ENCODE data around the gene GATA3.

Gene GATA3

DNA sequence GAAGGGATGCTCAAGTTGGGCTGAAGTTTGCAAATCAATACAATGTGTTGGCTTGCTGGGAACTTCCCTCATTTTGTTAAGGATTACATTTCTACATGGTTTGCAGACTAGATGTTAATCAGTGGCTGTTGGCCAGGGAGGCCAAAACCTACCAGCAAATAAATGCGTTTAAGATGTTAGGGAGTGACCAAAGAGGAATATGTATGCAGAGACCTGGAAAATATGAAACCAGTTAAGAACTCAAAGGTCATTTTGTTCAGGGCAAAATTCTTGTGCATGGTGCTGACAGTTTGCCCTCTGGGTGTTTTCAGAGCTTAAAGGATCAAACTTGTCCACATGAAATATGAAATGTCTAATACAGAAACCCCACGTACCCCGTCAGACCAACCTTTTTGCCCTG lies 30.3 kb downstream of the GATA3 start:
- TF ChIP-seq, protein P1, sequence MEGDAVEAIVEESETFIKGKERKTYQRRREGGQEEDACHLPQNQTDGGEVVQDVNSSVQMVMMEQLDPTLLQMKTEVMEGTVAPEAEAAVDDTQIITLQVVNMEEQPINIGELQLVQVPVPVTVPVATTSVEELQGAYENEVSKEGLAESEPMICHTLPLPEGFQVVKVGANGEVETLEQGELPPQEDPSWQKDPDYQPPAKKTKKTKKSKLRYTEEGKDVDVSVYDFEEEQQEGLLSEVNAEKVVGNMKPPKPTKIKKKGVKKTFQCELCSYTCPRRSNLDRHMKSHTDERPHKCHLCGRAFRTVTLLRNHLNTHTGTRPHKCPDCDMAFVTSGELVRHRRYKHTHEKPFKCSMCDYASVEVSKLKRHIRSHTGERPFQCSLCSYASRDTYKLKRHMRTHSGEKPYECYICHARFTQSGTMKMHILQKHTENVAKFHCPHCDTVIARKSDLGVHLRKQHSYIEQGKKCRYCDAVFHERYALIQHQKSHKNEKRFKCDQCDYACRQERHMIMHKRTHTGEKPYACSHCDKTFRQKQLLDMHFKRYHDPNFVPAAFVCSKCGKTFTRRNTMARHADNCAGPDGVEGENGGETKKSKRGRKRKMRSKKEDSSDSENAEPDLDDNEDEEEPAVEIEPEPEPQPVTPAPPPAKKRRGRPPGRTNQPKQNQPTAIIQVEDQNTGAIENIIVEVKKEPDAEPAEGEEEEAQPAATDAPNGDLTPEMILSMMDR (conservative IDR thresholded peaks at IDR 0.05; ENCODE audit: low read depth, low read length) = no peak
- DNase-seq (ENCODE audit: low read depth) = no peak
- no peak overlapping the region for H3K4me3 ChIP-seq (ENCODE audit: low read depth, low read length)

DNA sequence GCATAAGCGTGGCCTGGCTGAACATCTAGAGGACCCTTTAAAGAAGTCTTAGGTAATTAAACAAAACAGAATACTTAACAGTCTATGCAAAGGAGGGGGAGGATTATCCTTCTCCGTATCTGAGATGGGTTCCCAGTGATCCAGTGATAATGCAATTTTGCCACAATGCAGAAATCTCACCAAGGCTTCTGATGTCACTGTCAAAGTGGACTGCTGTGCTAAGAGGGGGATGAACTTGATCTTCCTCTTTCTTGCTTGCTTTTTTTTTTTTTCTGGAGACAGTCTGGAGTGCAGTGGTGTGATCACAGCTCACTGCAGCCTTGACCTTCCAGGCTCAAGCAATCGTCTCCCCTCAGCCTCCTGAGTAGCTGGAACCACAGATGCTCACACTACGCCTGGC lies 30.8 kb downstream of the GATA3 start:
- no peak for DNase-seq (ENCODE audit: low read depth)
- H3K4me3 ChIP-seq (ENCODE audit: low read depth, low read length) = no peak overlapping the region
- TF ChIP-seq, protein P1 (conservative IDR thresholded peaks at IDR 0.05; ENCODE audit: low read depth, low read length) = no peak

DNA sequence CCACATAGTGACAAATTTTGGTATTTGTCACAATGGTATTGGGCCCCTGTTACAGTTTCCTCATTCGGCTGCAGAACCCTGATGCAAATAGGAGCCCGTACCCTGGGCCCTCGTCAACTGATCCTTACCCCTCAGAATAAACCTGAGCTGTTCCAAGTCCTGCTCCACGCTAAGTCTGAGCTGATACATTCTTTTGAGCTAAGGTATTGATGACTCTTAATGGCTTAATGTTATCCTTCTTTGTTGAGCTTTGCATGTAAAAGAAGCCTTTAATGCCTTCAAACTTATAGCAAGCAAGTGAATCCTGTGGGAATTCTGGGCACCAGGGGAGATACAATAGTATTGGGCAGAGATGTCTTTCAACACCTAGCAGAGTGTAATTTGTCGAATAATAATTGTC lies 31.8 kb downstream of the GATA3 start:
- TF ChIP-seq, protein P1 (conservative IDR thresholded peaks at IDR 0.05; ENCODE audit: low read depth, low read length) = no peak
- no peak for DNase-seq (ENCODE audit: low read depth)
- H3K4me3 ChIP-seq (ENCODE audit: low read depth, low read length) = no peak overlapping the region

DNA sequence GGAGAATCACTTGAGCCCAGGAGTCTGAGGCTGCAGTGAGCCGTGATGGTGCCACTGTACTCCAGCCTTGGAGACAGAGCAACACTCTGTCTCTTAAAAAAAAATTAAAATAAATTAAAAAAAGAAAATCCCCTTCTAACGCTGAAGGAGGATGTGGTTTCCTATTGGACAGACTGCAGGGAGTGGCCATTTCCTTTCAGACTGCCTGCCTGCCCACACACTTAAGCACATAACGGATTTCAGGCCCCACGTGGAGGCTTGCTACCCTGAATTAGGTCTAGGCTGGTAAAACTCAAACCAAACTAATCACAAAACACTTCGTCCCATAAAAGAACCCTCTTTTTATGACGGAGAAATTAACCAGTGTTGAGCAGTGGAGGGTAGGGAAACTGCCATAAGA lies 34.0 kb downstream of the GATA3 start:
- H3K4me3 ChIP-seq (ENCODE audit: low read depth, low read length) = no peak overlapping the region
- DNase-seq (ENCODE audit: low read depth) = no peak

DNA sequence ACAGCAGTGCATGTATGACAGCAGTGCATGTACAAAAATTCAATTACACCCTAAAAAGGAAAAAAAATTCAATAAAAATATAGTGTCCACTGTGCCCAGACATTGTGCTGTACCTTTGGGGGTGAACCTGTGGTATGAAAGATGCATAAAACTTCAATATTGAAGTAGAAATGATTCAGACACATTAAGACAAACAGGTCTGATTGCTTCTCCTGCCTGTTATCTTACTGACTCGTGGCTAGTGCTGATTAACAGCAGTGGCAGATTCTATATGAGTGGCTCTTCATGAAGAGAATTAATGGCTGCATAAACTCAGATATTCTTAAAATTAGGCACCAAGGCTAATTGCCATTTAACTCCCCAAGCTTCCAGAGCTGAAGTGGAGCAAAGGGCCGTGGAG lies 37.9 kb downstream of the GATA3 start:
- TF ChIP-seq, protein P1 (conservative IDR thresholded peaks at IDR 0.05; ENCODE audit: low read depth, low read length) = no peak
- no peak for DNase-seq (ENCODE audit: low read depth)
- no peak overlapping the region for H3K4me3 ChIP-seq (ENCODE audit: low read depth, low read length)

More for the DNA sequence above, 34.0 kb downstream of the GATA3 start:
- TF ChIP-seq, protein P1 (conservative IDR thresholded peaks at IDR 0.05; ENCODE audit: low read depth, low read length) = no peak

DNA sequence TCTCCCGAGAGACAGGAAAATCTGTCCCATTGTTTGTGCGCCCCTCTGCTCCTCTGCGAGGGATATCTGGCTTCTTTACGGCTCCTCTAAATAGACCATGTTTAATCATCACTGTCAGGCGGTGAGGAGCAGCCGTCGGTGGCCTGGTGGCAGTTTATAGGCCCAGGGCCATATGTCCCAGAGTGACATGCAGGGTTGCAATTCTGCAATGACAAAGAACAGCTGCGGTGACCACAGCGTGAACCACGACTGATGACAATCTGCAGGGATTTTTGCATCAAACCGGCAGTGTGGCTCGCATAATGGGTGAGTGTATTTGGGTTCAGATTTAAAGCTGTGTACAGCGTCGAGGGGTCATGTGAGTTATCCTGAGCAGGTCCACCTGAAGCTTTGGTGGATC lies 41.5 kb downstream of the GATA3 start:
- TF ChIP-seq, protein P1 (conservative IDR thresholded peaks at IDR 0.05; ENCODE audit: low read depth, low read length) = no peak
- DNase-seq (ENCODE audit: low read depth) = no peak
- H3K4me3 ChIP-seq (ENCODE audit: low read depth, low read length) = no peak overlapping the region

DNA sequence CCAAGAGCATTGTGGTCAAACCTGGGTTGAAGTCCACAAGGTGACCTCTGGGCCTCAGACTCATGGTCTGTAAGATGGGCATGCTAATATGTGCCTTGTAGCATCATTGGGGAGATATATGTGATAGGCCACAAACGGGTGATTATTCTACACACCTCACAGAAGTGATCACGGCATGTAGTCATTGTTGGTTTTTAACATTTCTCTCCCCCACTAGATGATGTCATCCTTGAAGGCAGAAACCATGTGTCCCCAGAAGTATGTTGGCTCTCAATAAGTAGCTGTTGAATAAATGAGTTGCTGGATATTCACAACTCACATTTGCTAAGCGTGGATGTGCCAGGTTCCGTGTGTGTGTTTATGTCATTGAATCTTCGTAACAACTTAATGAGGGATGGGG lies 42.4 kb downstream of the GATA3 start:
- TF ChIP-seq, protein P1 (conservative IDR thresholded peaks at IDR 0.05; ENCODE audit: low read depth, low read length) = no peak
- no peak for DNase-seq (ENCODE audit: low read depth)
- H3K4me3 ChIP-seq (ENCODE audit: low read depth, low read length) = no peak overlapping the region

All from choroid plexus epithelial cell (primary cell).